Thymus (tissue), 11 donors: ENCODE results near the gene BACH1. TPM values are rescaled to one million over a fixed set of nuclear protein-coding genes. Genes with fewer than 3 reads are reported as not detected.

Experiments
- DNase-seq, 9 donors: peaks; one replicate each; pipeline ENCODE4 v3.0.0-alpha.2; 2013; ENCODE audit warnings: low spot score in 9 of 9, low read depth in 6 of 9, missing footprints in 1 of 9
- H3K27ac ChIP-seq, 2 donors: one replicate each; pipeline ENCODE4 v1.5.1; 2013; ENCODE audit warnings: control low read depth in 1 of 2, low read depth in 1 of 2, low read length in 1 of 2, mild to moderate bottlenecking in 1 of 2, moderate library complexity in 1 of 2
- H3K27me3 ChIP-seq, 2 donors: one replicate each; pipeline ENCODE4 v1.5.1; 2013; ENCODE audit warnings: low read length in 1 of 2; ENCODE audit not compliant: control insufficient read depth in 2 of 2, insufficient read depth in 1 of 2
- H3K36me3 ChIP-seq, 2 donors: one replicate each; pipeline ENCODE4 v1.5.1; 2013; ENCODE audit warnings: low read length in 1 of 2, mild to moderate bottlenecking in 1 of 2, moderate library complexity in 1 of 2; ENCODE audit not compliant: control insufficient read depth in 2 of 2, insufficient read depth in 2 of 2
- H3K4me1 ChIP-seq, 2 donors: one replicate each; pipeline ENCODE4 v1.5.1; 2013; ENCODE audit warnings: low read length in 2 of 2; ENCODE audit not compliant: control insufficient read depth in 2 of 2, insufficient read depth in 2 of 2
- H3K4me3 ChIP-seq, 2 donors: one replicate each; pipeline ENCODE4 v1.5.1; 2013; ENCODE audit warnings: low read length in 2 of 2, control low read depth in 1 of 2, mild to moderate bottlenecking in 1 of 2
- H3K9me3 ChIP-seq, 2 donors: one replicate each; pipeline ENCODE4 v1.5.1; 2013; ENCODE audit warnings: low read length in 1 of 2, mild to moderate bottlenecking in 1 of 2; ENCODE audit not compliant: control insufficient read depth in 2 of 2, insufficient read depth in 1 of 2
- WGBS: extraction: QIAGEN DNeasy Blood & Tissue Kit; methylation state at CpG from one replicate; pipeline ENCODE4 v1.1.7; 2013; 5-methylcytosine and 5-hydroxymethylcytosine counted together
- polyA plus RNA-seq: library from polyadenylated mRNA; stranded (reverse); fragments of 200-250 nt; gene quantifications from one replicate; pipeline ENCODE4 v1.2.3, GENCODE V29; 2013
- total RNA-seq: library from RNA; stranded (reverse); fragments of 120-200 nt; gene quantifications from one replicate; pipeline ENCODE4 v1.2.4, GENCODE V29; 2013
- donor health status: healthy.

BACH1 gene
- total and polyA plus RNA-seq, 2 donors: 17.6 to 23.0 TPM

DNA sequence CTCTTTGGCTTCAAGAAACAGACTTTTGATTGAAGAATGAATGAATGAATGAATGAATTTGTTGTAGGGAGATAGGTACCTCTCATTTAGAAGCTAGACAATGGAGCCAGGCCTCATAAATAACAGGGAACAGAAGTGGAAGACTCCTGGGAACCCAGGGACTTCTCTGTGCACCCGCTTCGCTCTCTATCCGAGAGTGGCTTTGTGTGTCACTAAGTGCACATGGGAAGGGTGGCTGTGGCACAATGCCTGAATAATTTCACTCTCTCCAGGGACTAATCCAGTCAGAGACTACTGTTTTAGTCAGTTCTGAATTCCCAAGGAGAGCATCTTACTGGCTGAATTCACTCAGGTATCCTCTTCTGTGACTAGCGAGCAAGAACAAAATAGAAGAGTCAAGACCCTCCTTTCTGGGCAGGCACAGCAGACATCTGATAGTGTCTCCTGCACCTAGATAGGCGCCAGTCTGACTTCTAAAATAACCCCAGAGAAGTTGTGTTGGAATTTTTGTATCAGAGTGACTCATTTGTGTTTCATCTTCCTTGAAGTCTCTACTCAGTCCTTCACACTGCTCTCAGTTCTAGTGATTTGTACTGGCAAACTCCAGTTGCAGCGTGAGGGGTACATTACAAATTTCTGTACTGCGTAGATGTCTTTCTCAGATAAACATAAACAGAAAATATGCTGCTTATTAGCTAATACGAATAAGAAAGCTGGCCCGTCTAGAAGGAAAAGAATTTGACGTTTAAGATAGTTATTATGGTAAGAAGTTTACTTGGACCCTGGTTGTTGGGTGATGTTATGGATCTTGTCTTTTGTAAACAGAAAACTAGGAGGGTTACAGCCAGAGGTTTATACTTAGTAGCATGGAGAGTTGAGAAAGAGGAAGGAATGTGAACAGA, 34.0 kb downstream of the BACH1 start:
- Histone ChIP-seq H3K4me3 (no peak overlapping the region), H3K9me3 (no peaks in the 10 kb centered on the region), H3K36me3 (peaks cover 5 to 14% of the 10 kb centered on the region in 2 donors), H3K27ac (no peak overlapping the region), H3K27me3 (no peaks in the 10 kb centered on the region), H3K4me1 (no peaks in the 10 kb centered on the region)
- 97% methylated on average over 10 of the region's 10 CpGs for WGBS
- no peak for DNase-seq

DNA sequence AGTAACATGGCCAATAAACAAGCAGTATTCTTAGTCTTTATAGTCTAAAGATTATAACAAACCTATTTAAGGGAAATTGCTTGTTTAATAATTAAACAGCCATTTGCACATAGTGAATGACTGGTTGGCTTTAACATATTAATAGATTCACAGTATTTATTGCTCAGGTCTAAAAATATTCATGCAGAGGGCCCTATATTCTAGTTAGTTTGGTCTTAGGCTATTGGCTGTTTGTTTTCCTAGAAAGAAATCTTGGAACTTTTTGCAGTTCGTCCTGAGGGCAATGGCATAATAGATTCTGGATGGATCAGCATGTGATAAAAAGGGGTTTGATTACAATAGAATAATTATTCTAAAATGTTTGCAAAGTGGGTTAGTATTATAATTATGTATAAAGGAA, 34.7 kb downstream of the BACH1 start:
- DNase-seq: no peak
- WGBS: 95% methylated on average over 1 of the region's 1 CpG
- peaks cover 5 to 14% of the 10 kb centered on the region in 2 donors for H3K36me3 ChIP-seq

DNA sequence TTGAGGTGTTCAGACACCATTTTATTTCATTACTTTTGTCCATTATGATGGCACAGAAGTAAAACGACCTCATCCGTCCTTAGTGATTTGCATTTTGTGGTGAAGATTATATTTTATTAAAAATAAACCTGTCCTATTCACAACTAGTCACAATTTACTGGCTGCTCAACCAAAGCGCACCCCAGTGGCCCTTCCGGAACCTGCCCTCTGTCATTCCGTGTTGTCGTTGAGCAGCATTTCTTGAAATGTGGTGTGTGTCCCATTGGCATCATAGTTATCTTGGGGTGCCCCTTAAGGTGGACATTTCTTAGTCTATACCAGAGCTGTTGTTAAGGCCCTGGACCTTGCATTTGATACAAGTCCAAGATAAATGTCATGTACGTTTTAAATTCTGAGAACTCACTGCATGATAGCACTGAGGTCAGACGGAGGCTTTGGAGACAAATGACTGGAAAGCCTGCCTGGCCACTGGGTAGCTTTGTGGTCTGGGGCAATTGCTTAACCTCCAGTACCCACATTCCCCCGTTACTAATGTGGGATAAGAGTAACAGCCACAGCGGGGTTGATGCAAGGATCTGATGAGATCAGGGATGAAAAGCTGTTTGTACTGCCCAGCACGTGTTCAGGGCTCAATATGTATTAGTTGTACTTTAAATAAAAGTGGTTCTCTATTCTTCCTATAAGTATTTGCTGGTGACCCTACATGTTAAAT, 36.2 kb downstream of the BACH1 start:
- H3K36me3 ChIP-seq: peaks cover 0 to 11% of the 10 kb centered on the region in 2 donors
- H3K9me3 ChIP-seq: no peaks in the 10 kb centered on the region
- 97% methylated on average over 11 of the region's 11 CpGs for WGBS
- DNase-seq: no peak
- no peak overlapping the region for H3K27ac ChIP-seq
- no peaks in the 10 kb centered on the region for H3K27me3 ChIP-seq
- no peaks in the 10 kb centered on the region for H3K4me1 ChIP-seq
- no peak overlapping the region for H3K4me3 ChIP-seq

More for the DNA sequence above, 34.7 kb downstream of the BACH1 start:
- H3K4me1 ChIP-seq: no peaks in the 10 kb centered on the region
- no peaks in the 10 kb centered on the region for H3K9me3 ChIP-seq
- H3K27ac ChIP-seq: no peak overlapping the region
- no peaks in the 10 kb centered on the region for H3K27me3 ChIP-seq
- no peak overlapping the region for H3K4me3 ChIP-seq

DNA sequence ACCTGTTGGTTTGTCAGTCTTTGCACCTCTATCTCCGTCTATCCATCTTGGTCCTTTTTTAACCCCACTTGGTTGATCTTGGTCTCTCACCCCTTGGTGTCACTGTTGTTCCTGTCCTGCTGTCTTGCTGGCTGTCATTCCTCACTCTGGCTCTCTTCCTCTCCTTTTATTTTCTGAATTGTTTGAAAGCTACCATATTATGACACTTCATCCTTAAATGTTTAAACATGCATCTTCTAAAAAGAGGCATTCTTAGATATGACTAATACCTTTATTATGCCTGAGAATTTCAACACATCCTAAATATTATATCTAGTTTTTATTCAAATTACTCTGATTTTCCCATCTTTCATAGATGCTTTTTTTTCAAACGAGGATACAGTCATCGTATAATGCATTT, 37.0 kb downstream of the BACH1 start:
- WGBS: 97% methylated on average over 3 of the region's 3 CpGs
- H3K9me3 ChIP-seq: no peaks in the 10 kb centered on the region

DNA sequence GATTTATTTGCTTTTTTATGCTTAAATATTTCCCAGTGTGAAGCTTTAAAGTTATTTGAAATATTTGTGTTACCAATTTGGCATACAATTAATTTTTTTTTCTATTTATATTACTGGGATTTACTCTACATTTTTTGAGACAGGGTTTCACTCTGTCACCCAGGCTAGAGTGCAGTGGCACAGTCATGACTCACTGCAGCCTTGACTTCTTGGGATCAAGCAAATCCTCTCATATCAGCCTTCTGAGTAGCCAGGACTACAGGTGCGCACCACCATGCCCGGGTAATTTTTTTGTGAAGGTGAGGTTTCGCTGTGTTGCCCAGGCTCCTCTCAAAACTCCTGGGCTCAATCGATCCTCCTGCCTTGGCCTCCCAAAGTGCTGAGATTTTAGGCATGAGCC, 39.5 kb downstream of the BACH1 start:
- Histone ChIP-seq H3K9me3 (no peaks in the 10 kb centered on the region), H3K27ac (no peak overlapping the region), H3K27me3 (no peaks in the 10 kb centered on the region), H3K4me3 (no peak overlapping the region), H3K36me3 (peaks cover 5 to 6% of the 10 kb centered on the region in 2 donors), H3K4me1 (no peaks in the 10 kb centered on the region)
- WGBS: 97% methylated on average over 4 of the region's 4 CpGs
- no peak for DNase-seq

More for the DNA sequence above, 37.0 kb downstream of the BACH1 start:
- peaks cover 0 to 11% of the 10 kb centered on the region in 2 donors for H3K36me3 ChIP-seq
- H3K27me3 ChIP-seq: no peaks in the 10 kb centered on the region
- DNase-seq: no peak
- no peaks in the 10 kb centered on the region for H3K4me1 ChIP-seq
- no peak overlapping the region for H3K27ac ChIP-seq
- no peak overlapping the region for H3K4me3 ChIP-seq

DNA sequence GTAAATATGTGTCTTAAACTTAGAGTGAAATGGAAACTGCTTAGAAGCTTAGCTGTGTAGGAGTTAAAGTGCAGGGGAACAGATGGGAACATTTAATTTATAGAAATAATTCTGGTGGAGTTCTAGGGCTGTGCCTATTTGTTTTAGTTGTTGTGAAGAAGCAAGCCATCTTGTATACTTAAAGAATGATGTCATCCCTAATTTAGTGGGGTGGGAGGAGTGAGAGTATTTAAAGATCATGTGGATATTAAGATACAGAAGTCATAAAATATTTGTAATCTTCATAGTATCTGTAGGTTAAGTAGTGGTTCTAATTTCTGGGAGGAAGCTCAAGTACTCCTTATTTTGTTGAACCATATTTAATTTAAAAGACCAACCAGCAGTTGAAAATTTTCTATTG, 41.5 kb downstream of the BACH1 start:
- H3K36me3 ChIP-seq: peaks cover 6 to 9% of the 10 kb centered on the region in 2 donors
- H3K27me3 ChIP-seq: no peaks in the 10 kb centered on the region
- H3K9me3 ChIP-seq: no peaks in the 10 kb centered on the region
- no peak overlapping the region for H3K27ac ChIP-seq
- no peak overlapping the region for H3K4me3 ChIP-seq
- no peaks in the 10 kb centered on the region for H3K4me1 ChIP-seq
- no peak for DNase-seq

DNA sequence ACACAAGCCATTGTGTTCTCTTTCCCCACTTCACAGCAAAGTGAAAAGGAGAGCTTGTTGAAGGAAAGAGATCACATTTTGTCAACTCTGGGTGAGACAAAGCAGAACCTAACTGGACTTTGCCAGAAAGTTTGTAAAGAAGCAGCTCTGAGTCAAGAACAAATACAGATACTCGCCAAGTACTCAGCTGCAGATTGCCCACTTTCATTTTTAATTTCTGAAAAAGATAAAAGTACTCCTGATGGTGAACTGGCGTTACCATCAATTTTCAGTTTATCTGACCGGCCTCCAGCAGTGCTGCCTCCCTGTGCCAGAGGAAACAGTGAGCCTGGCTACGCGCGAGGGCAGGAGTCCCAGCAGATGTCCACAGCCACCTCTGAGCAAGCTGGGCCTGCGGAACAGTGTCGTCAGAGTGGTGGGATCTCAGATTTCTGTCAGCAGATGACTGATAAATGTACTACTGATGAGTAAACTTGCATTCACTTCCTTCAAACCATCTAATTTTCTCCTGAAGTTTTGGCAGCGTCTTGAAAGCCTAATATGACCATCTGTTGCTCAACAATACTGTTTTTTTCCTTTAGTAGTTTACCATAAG, 43.7 kb downstream of the BACH1 start:
- peak overlapping the region; percentile 34 to 49 for H3K27ac ChIP-seq
- DNase-seq: no peak
- peaks cover 6% of the 10 kb centered on the region in 2 donors for H3K36me3 ChIP-seq
- WGBS: 92% methylated on average over 9 of the region's 9 CpGs
- no peaks in the 10 kb centered on the region for H3K27me3 ChIP-seq
- H3K4me1 ChIP-seq: peaks cover 0 to 5% of the 10 kb centered on the region in 2 donors
- H3K4me3 ChIP-seq: no peak overlapping the region
- no peaks in the 10 kb centered on the region for H3K9me3 ChIP-seq

DNA sequence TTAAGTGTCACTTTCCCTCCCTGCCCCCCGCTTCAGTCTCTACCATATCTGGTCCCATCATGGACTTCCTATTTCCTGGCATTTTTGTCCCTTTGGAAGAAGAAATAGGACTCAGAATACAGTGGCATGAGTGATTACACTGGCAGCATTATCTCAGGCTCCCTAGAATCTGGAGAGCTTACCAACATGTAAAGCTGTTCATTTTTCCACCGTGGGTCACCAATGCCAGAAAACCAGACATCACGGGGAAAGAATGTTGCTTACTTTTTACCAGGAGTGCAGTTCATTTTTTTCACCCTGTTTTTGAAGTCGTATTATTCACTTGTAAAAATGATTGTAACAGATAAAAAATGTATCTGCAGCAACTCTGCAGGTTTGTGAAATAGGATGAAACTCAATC, 44.8 kb downstream of the BACH1 start:
- H3K9me3 ChIP-seq: no peaks in the 10 kb centered on the region
- H3K27ac ChIP-seq: peak overlapping the region in 1 of 2 donors; percentile 39
- peaks cover 2 to 11% of the 10 kb centered on the region in 2 donors for H3K4me1 ChIP-seq
- H3K27me3 ChIP-seq: no peaks in the 10 kb centered on the region
- DNase-seq: no peak
- H3K36me3 ChIP-seq: peaks cover 6% of the 10 kb centered on the region in 2 donors
- H3K4me3 ChIP-seq: no peak overlapping the region
- 93% methylated on average over 4 of the region's 4 CpGs for WGBS

DNA sequence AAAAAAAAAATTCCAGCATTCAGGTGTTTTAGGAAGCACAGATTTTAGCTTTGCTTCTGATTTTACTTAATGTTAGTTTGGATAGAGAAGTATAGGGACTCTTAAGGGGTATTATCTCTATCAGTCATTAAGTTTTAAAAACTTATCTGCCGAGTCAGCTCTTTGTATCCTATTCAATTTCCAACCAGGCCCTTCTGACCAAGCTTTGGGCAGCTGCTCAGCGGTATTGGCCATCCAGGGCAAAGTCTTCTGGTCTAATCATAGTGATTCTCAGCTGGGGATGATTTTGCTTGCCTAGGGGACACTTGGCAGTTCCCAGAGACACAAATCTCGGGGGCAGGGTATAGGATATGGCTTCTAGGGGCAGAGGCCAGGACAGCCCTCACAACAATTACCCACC, 47.6 kb downstream of the BACH1 start:
- Histone ChIP-seq H3K4me3 (no peak overlapping the region), H3K27ac (no peak overlapping the region), H3K4me1 (peaks cover 2 to 11% of the 10 kb centered on the region in 2 donors), H3K27me3 (no peaks in the 10 kb centered on the region), H3K36me3 (peaks cover 6% of the 10 kb centered on the region in 2 donors), H3K9me3 (no peaks in the 10 kb centered on the region)
- 97% methylated on average over 3 of the region's 3 CpGs for WGBS
- DNase-seq: no peak
